SK-N-SH treated with all-trans-retinoic acid at 6 μM for 48 hours (cell line): ENCODE results near the gene BCAM.

Source experiments
- ARNTL ChIP-seq: fragments of 450-650 bp; formaldehyde crosslinking; IDR thresholded peaks from 2 replicates; pipeline ENCODE4 v1.5.0; 2020; ENCODE audit warnings: low read depth, mild to moderate bottlenecking, moderate library complexity, borderline replicate concordance
- BACH2 ChIP-seq: fragments of 250-450 bp; sonication (Bioruptor Pico); IDR thresholded peaks from 2 replicates; pipeline ENCODE4 v1.9.0; 2021; ENCODE audit warnings: mild to moderate bottlenecking, borderline replicate concordance
- CREB5 ChIP-seq: fragments of 250-450 bp; sonication (Bioruptor Pico); IDR thresholded peaks from 2 replicates; pipeline ENCODE4 v1.5.1; 2020; ENCODE audit warnings: low read depth, mild to moderate bottlenecking, moderate library complexity
- CSRNP3 ChIP-seq: fragments of 250-450 bp; sonication (Bioruptor Pico); IDR thresholded peaks from 2 replicates; pipeline ENCODE4 v1.5.1; 2021; ENCODE audit warnings: mild to moderate bottlenecking, moderate library complexity
- GLIS3 ChIP-seq: fragments of 250-450 bp; sonication (Bioruptor Pico); IDR thresholded peaks from 2 replicates; pipeline ENCODE4 v1.5.0; 2020; ENCODE audit warnings: mild to moderate bottlenecking, moderate library complexity
- PATZ1 ChIP-seq: fragments of 250-450 bp; sonication (Bioruptor Pico); IDR thresholded peaks from 2 replicates; pipeline ENCODE4 v1.8.0; 2020; ENCODE audit warnings: mild to moderate bottlenecking, moderate library complexity, borderline replicate concordance
- RARB ChIP-seq: fragments of 250-450 bp; sonication (Bioruptor Pico); IDR thresholded peaks from 2 replicates; pipeline ENCODE4 v1.8.0; 2021; ENCODE audit warnings: mild to moderate bottlenecking, moderate library complexity
- TCF4 ChIP-seq: fragments of 250-450 bp; sonication (Bioruptor Pico); IDR thresholded peaks from 2 replicates; pipeline ENCODE4 v1.8.0; 2021; ENCODE audit warnings: mild to moderate bottlenecking, moderate library complexity, borderline replicate concordance
- TOX ChIP-seq: fragments of 250-450 bp; sonication (Bioruptor Pico); IDR thresholded peaks from 2 replicates; pipeline ENCODE4 v1.8.0; 2021; ENCODE audit warnings: mild to moderate bottlenecking, moderate library complexity, borderline replicate concordance
- ZFP3 ChIP-seq: fragments of 250-450 bp; sonication (Bioruptor Pico); IDR thresholded peaks from 2 replicates; pipeline ENCODE4 v1.5.0; 2020; ENCODE audit warnings: mild to moderate bottlenecking, moderate library complexity
- ZFP30 ChIP-seq: fragments of 450-650 bp; formaldehyde crosslinking; IDR thresholded peaks from 2 replicates; pipeline ENCODE4 v1.5.0; 2022; ENCODE audit warnings: mild to moderate bottlenecking, moderate library complexity
- ZNF8 ChIP-seq: fragments of 450-650 bp; formaldehyde crosslinking; IDR thresholded peaks from 2 replicates; pipeline ENCODE4 v1.5.0; 2020; ENCODE audit warnings: mild to moderate bottlenecking, moderate library complexity

- TF ChIP-seq PATZ1, result no peak
- TF ChIP-seq ZFP3, result no peak
- no peak for TF ChIP-seq RARB (CRISPR knock-in tag)
- no peak for TF ChIP-seq ARNTL
- TF ChIP-seq CREB5 (CRISPR knock-in tag), result no peak
- no peak for TF ChIP-seq CSRNP3 (CRISPR knock-in tag)
- no peak for TF ChIP-seq ZNF8 (CRISPR knock-in tag)
- TF ChIP-seq BACH2 (CRISPR knock-in tag), result no peak
- no peak for TF ChIP-seq TCF4 (CRISPR knock-in tag)
- no peak for TF ChIP-seq GLIS3 (CRISPR knock-in tag)
- no peak for TF ChIP-seq ZFP30 (CRISPR knock-in tag)
- TF ChIP-seq TOX (CRISPR knock-in tag), result no peak
These were observed 42.5 kb downstream of the BCAM start for GRCh38 chr19:44851427-44851826.
